ENCODE measurements around the gene ST6GALNAC1. TPM values are rescaled to one million over a fixed set of nuclear protein-coding genes. Genes with fewer than 3 reads are reported as not detected.

Gene ST6GALNAC1
- total RNA-seq, 4 donors from 2014 or later = 0.29 to 7.0 (median 1.1) TPM

DNA sequence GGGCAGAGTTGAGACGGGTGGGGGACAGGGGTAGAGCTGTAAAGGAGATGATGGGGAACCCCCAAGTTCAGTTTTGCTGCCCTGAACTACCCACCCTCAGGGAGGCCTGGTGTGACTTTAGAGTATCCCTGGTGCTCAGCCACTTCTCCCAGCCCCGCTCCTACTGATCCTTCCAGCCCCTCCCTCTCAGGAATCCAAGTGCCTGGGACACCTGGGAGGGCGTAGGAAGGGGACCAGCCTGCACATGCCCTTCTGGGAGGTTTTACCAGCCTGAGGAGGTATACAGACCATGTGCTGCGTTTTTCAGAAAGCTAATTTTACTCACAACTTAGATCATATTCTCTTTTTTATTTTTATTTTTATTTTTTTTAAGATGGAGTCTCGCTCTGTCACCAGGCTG is 62.0 kb downstream of the ST6GALNAC1 start:
- TF ChIP-seq POLR2A (IDR thresholded peaks at IDR 0.05) = no peak
- TF ChIP-seq, protein P1, sequence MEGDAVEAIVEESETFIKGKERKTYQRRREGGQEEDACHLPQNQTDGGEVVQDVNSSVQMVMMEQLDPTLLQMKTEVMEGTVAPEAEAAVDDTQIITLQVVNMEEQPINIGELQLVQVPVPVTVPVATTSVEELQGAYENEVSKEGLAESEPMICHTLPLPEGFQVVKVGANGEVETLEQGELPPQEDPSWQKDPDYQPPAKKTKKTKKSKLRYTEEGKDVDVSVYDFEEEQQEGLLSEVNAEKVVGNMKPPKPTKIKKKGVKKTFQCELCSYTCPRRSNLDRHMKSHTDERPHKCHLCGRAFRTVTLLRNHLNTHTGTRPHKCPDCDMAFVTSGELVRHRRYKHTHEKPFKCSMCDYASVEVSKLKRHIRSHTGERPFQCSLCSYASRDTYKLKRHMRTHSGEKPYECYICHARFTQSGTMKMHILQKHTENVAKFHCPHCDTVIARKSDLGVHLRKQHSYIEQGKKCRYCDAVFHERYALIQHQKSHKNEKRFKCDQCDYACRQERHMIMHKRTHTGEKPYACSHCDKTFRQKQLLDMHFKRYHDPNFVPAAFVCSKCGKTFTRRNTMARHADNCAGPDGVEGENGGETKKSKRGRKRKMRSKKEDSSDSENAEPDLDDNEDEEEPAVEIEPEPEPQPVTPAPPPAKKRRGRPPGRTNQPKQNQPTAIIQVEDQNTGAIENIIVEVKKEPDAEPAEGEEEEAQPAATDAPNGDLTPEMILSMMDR (IDR thresholded peaks at IDR 0.05) = no peak
- DNase-seq = peak in 1 of 2 donors; percentile 16
- H3K9me3 ChIP-seq = no peaks in the 10 kb centered on the region
- 75 to 92% methylated on average over 5 of the region's 5 CpGs for WGBS, 2 donors
- H3K27ac ChIP-seq = peak overlapping the region in 2 of 3 donors; percentile 27 to 61
- H3K27me3 ChIP-seq = no peaks in the 10 kb centered on the region
- H3K36me3 ChIP-seq = no peaks in the 10 kb centered on the region
- no peak overlapping the region for H3K4me3 ChIP-seq (replicated peaks in 1 of 3)
- H3K4me1 ChIP-seq = peaks cover 22 to 24% of the 10 kb centered on the region in 2 donors
- intact Hi-C loops (cut with DNase I) = no loop called here

DNA sequence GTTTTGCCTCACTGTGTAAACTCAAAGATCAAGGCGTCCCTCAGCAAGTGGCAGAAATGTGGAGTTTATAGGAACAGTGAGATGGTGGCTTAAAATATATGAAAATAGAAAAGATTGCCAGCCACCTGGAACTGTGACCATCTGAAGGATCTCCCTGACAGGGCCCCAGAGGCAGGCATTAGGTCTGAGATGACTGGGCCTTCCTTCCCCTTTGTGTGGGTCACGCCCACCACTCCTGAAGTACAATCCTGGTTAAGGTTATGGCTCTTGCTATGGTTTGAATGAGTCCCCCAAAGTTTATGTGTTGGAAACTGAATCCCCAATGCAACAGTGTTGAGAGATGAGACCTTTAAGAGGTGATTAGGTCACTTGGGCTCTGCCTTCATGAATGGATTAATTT is 64.3 kb downstream of the ST6GALNAC1 start:
- Histone ChIP-seq H3K4me3 (replicated peaks in 1 of 3) (no peak overlapping the region), H3K27ac (no peak overlapping the region), H3K9me3 (no peaks in the 10 kb centered on the region), H3K4me1 (peaks cover 12% of the 10 kb centered on the region in 2 donors), H3K27me3 (no peaks in the 10 kb centered on the region), H3K36me3 (no peaks in the 10 kb centered on the region)
- WGBS, 2 donors = 91 to 100% methylated on average over 2 of the region's 2 CpGs
- DNase-seq = no peak
- TF ChIP-seq POLR2A (IDR thresholded peaks at IDR 0.05) = no peak
- TF ChIP-seq, protein P1 (IDR thresholded peaks at IDR 0.05) = no peak
- intact Hi-C loops (cut with DNase I) = no loop called here

DNA sequence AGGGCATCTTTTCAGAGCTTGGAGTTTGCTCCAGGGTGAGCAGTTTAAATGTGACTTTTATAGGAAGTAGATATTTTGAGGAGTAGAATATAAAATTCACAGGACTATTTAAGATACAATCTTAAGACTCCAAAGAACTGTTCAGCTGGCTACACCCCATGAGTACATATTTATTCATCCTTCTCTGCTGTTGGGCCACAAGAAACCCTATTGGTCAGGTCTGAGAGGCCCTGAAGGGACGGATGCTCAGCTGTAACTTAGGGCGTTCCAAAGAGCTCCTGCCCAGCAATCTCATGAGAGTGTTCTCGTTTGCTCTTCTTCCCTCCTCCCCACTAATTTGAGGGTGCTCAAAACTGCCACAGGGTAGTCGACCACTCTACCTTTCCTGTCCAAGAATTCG is 65.2 kb downstream of the ST6GALNAC1 start:
- DNase-seq = no peak
- WGBS, 2 donors = 74 to 85% methylated on average over 5 of the region's 5 CpGs
- Histone ChIP-seq H3K36me3 (no peaks in the 10 kb centered on the region), H3K27me3 (no peaks in the 10 kb centered on the region), H3K4me1 (peaks cover 10 to 12% of the 10 kb centered on the region in 2 donors), H3K27ac (no peak overlapping the region), H3K4me3 (replicated peaks in 1 of 3) (no peak overlapping the region), H3K9me3 (no peaks in the 10 kb centered on the region)
- intact Hi-C loops (cut with DNase I) = no loop called here
- TF ChIP-seq POLR2A (IDR thresholded peaks at IDR 0.05) = no peak
- TF ChIP-seq, protein P1 (IDR thresholded peaks at IDR 0.05) = no peak

DNA sequence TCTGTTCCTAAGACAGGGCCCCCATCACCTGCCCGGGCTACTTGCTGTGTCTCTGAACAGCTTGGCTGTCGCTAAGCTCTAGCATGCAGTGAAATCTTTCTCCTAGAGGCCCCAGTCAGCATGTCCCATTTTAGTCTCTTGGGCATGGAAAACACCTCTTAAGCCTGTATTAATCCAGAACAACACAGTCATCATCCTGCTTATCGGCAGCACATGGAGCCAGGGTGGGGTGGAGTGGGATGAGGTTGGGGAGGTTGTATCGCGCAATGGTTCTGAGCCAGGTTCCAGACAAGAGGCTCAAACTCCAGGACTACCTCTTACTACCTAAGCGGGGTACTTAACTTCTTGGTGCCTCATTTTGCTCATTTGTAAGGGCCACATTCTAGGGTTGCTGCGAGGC is 65.7 kb downstream of the ST6GALNAC1 start:
- no peak overlapping the region for H3K4me3 ChIP-seq (replicated peaks in 1 of 3)
- no peaks in the 10 kb centered on the region for H3K27me3 ChIP-seq
- DNase-seq = no peak
- H3K4me1 ChIP-seq = peaks cover 10 to 12% of the 10 kb centered on the region in 2 donors
- WGBS, 2 donors = 94 to 97% methylated on average over 7 of the region's 7 CpGs
- H3K36me3 ChIP-seq = no peaks in the 10 kb centered on the region
- no peaks in the 10 kb centered on the region for H3K9me3 ChIP-seq
- TF ChIP-seq POLR2A (IDR thresholded peaks at IDR 0.05) = no peak
- TF ChIP-seq, protein P1 (IDR thresholded peaks at IDR 0.05) = no peak
- intact Hi-C loops (cut with DNase I) = no loop called here
- H3K27ac ChIP-seq = no peak overlapping the region

DNA sequence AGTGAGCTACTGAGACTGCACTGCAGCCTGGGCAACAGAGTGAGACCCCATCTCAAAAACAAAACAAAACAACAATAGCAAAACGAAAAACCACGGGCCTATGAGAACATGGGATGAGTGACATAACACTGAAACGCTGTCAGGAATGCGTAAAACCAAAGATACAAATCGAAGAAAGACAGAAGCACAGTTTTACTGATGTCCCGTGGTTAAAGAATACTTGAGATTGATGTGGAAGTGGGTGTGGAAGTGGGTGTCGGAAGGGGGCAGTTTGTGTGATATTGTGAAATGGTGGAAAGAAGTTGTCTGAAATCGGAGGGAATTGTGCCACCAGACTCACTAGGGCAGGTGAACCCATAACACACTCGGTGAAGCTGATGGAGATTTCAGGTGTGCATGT is 67.4 kb downstream of the ST6GALNAC1 start:
- WGBS, 2 donors = 91 to 93% methylated on average over 9 of the region's 9 CpGs
- Histone ChIP-seq H3K27me3 (no peaks in the 10 kb centered on the region), H3K27ac (no peak overlapping the region), H3K4me1 (peaks cover 19 to 23% of the 10 kb centered on the region in 2 donors), H3K36me3 (no peaks in the 10 kb centered on the region), H3K4me3 (replicated peaks in 1 of 3) (no peak overlapping the region), H3K9me3 (no peaks in the 10 kb centered on the region)
- intact Hi-C loops (cut with DNase I) = no loop called here
- TF ChIP-seq, protein P1 (IDR thresholded peaks at IDR 0.05) = no peak
- TF ChIP-seq POLR2A (IDR thresholded peaks at IDR 0.05) = no peak
- no peak for DNase-seq

Measured in thyroid gland (tissue), 4 donors.